Keratinocyte (primary cell): ENCODE measurements around the gene FRMPD4. TPM values are rescaled to one million over a fixed set of nuclear protein-coding genes. Genes with fewer than 3 reads are reported as not detected.

ENCODE experiments used
- DNase-seq: peaks from one replicate; pipeline ENCODE4 v3.0.0-alpha.2; 2011; ENCODE audit warnings: low read depth, missing footprints, low spot score
- FAIRE-seq: peaks from 2 replicates; lab custom pipeline; 2011; peaks lifted over from hg19 to GRCh38; lab: Jason Lieb, UNC
- H2AFZ ChIP-seq: 2 replicates; pipeline ENCODE4 v1.6.0; 2012; ENCODE audit warnings: low read length, control low read depth, inconsistent platforms; ENCODE audit not compliant: control insufficient read depth
- H3K27ac ChIP-seq: 2 replicates; pipeline ENCODE4 v1.5.1; 2011; ENCODE audit warnings: low read length; ENCODE audit not compliant: control insufficient read depth, insufficient read depth
- H3K27me3 ChIP-seq: 3 replicates; pipeline ENCODE4 v1.6.0; 2011; ENCODE audit warnings: low read length; ENCODE audit not compliant: control insufficient read depth, insufficient read depth; ENCODE audit errors: extremely low read depth
- H3K36me3 ChIP-seq, 2 experiments: 2 replicates in 1 of 2; 3 replicates in 1 of 2; pipeline ENCODE4 v1.5.1; 2011; ENCODE audit warnings: low read length in 2 of 2, mild to moderate bottlenecking in 1 of 2; ENCODE audit not compliant: control insufficient read depth in 2 of 2, insufficient read depth in 2 of 2; ENCODE audit errors: extremely low read depth in 1 of 2
- H3K4me1 ChIP-seq: 3 replicates; pipeline ENCODE4 v1.5.1; 2011; ENCODE audit warnings: low read length; ENCODE audit not compliant: control insufficient read depth, insufficient read depth; ENCODE audit errors: extremely low read depth
- H3K4me2 ChIP-seq: 3 replicates; pipeline ENCODE4 v1.6.0; 2011; ENCODE audit warnings: low read depth, low read length; ENCODE audit not compliant: control insufficient read depth, insufficient read depth; ENCODE audit errors: extremely low read depth
- H3K4me3 ChIP-seq, 3 experiments: fragments of 200-600 bp in 1 of 3; sonication (generic) in 1 of 3; 2 replicates in 2 of 3; 3 replicates in 1 of 3; pipeline ENCODE4 v1.5.1; 2011 to 2016; ENCODE audit warnings: low read length in 3 of 3, mild to moderate bottlenecking in 3 of 3, control low read depth in 2 of 3, inconsistent platforms in 1 of 3, low read depth in 1 of 3, mixed read lengths in 1 of 3, mixed run types in 1 of 3, moderate library complexity in 1 of 3; ENCODE audit not compliant: control insufficient read depth in 2 of 3, insufficient read depth in 2 of 3; ENCODE audit errors: extremely low read depth in 1 of 3
- H3K79me2 ChIP-seq: 2 replicates; pipeline ENCODE4 v1.6.0; 2012; ENCODE audit warnings: low read length; ENCODE audit not compliant: control insufficient read depth, insufficient read depth
- H3K9ac ChIP-seq: 3 replicates; pipeline ENCODE4 v1.6.0; 2011; ENCODE audit warnings: low read length; ENCODE audit not compliant: control insufficient read depth, insufficient read depth; ENCODE audit errors: extremely low read depth
- H3K9me1 ChIP-seq: 3 replicates; pipeline ENCODE4 v1.6.0; 2011; ENCODE audit warnings: low read length; ENCODE audit not compliant: control insufficient read depth, insufficient read depth; ENCODE audit errors: extremely low read depth
- H3K9me3 ChIP-seq: 2 replicates; pipeline ENCODE4 v1.5.1; 2012; ENCODE audit warnings: low read depth, low read length; ENCODE audit not compliant: control insufficient read depth
- H4K20me1 ChIP-seq: 3 replicates; pipeline ENCODE4 v1.6.0; 2011; ENCODE audit warnings: low read length; ENCODE audit not compliant: control insufficient read depth, insufficient read depth; ENCODE audit errors: extremely low read depth
- CTCF ChIP-seq, 3 experiments: IDR thresholded peaks in 1 of 3; conservative IDR thresholded peaks in 1 of 3; optimal IDR thresholded peaks in 1 of 3; 2 replicates in 2 of 3; 3 replicates in 1 of 3; pipeline versions ENCODE3 to v1.5.1; 2011; ENCODE audit warnings: low read length in 3 of 3, mild to moderate bottlenecking in 3 of 3, moderate library complexity in 2 of 3, control low read depth in 1 of 3, inconsistent platforms in 1 of 3; ENCODE audit not compliant: insufficient read depth in 2 of 3; ENCODE audit errors: extremely low read depth in 1 of 3
- EZH2 ChIP-seq: IDR thresholded peaks from one replicate; pipeline ENCODE4 v1.6.1; 2012; ENCODE audit warnings: inconsistent platforms, mild to moderate bottlenecking, low read length, moderate library complexity
- dilution Hi-C: fragments of 300-500 bp; cut with MboI; formaldehyde crosslinking; loops from one replicate; pipeline ENCODE4 v1.7.0; 2020; ENCODE audit warnings: low sequenced_read_pairs; ENCODE audit not compliant: extremely low pct_ligation_motif_present
- polyA plus RNA-seq, 5 experiments: library from polyadenylated mRNA; depleted of rRNA in 3 of 5; stranded (reverse) in 3 of 5; stranded (forward) in 1 of 5; unstranded in 1 of 5; fragments of >200 nt; gene quantifications; 1 replicate in 1 of 5; 2 replicates in 3 of 5; 3 replicates in 1 of 5; pipeline versions ENCODE4 v1.2.1 to v1.2.3, GENCODE V29; 2011 to 2012; ENCODE audit warnings: missing spikeins in 2 of 5, low read depth in 1 of 5, low replicate concordance in 1 of 5

FRMPD4 gene
- polyA plus RNA-seq, 1 donor (not counting 4 experiments of a cell fraction or from before 2014, with no cell fraction given), result 0.05 TPM

DNA sequence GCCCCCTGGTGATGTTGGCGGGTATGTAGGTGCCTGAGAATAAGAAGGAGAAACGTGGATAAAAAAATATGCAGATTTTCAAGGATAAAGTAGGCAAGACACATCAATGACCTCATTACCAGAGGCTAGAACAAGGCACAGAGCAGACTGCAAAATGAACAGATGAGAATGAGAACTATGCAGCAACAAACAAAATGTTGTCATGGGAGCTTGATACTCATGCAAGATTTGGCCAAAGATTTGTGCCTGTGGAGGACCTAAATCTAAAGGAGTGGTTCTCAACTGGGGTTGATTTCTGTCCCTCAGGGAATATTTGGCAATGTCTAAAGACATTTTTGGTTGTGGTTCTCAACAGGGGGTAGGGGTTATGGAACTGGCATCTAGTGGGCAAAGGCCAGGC, 177.3 kb downstream of the FRMPD4 start:
- Histone ChIP-seq H2AFZ (no peak overlapping the region), H3K9me1 (no peaks in the 10 kb centered on the region), H3K4me1 (no peaks in the 10 kb centered on the region), H3K4me3 (no peak overlapping the region), H3K36me3 (no peaks in the 10 kb centered on the region), H3K9ac (no peak overlapping the region), H3K27ac (no peak overlapping the region), H3K79me2 (no peaks in the 10 kb centered on the region), H3K27me3 (peaks cover 4% of the 10 kb centered on the region), H3K4me2 (no peak overlapping the region), H3K9me3 (no peaks in the 10 kb centered on the region), H4K20me1 (no peaks in the 10 kb centered on the region)
- DNase-seq (no peak), FAIRE-seq (no peak)
- TF ChIP-seq EZH2 (no peak), CTCF (optimal IDR thresholded peaks at IDR 0.05 in 1 of 3, IDR thresholded peaks at IDR 0.05 in 1 of 3, conservative IDR thresholded peaks at IDR 0.05 in 1 of 3; ENCODE audit: extremely low read depth in 1 of 3, insufficient read depth in 2 of 3, low read length in 3 of 3) (no peak)
- dilution Hi-C loops, result no loop called here

GRCh38 chrX:12319003-12319519, 180.8 kb downstream of the FRMPD4 start:
- Histone ChIP-seq H2AFZ (no peak overlapping the region), H3K9me3 (no peaks in the 10 kb centered on the region), H3K36me3 (no peaks in the 10 kb centered on the region), H3K4me2 (no peak overlapping the region), H4K20me1 (no peaks in the 10 kb centered on the region), H3K4me3 (no peak overlapping the region), H3K4me1 (no peaks in the 10 kb centered on the region), H3K9me1 (no peaks in the 10 kb centered on the region), H3K9ac (no peak overlapping the region), H3K27ac (no peak overlapping the region), H3K79me2 (no peaks in the 10 kb centered on the region), H3K27me3 (peaks cover 4% of the 10 kb centered on the region)
- dilution Hi-C loops, result no loop called here
- DNase-seq (no peak), FAIRE-seq (no peak)
- TF ChIP-seq CTCF (optimal IDR thresholded peaks at IDR 0.05 in 1 of 3, IDR thresholded peaks at IDR 0.05 in 1 of 3, conservative IDR thresholded peaks at IDR 0.05 in 1 of 3; ENCODE audit: extremely low read depth in 1 of 3, insufficient read depth in 2 of 3, low read length in 3 of 3) (peak in 1 of 3 experiments; percentile 28), EZH2 (no peak)
